PC-3 (cell line): ENCODE data around the gene DGCR2. TPM values are rescaled to one million over a fixed set of nuclear protein-coding genes. Genes with fewer than 3 reads are reported as not detected.

ENCODE experiments used
- ATAC-seq: fragments of 200-7000 bp; cut with Tn5 transposase; 2 replicates; pipeline ENCODE4 v1.9.1; 2020; ENCODE audit warnings: mild to moderate bottlenecking, moderate library complexity
- BruUV-seq: library from RNA; stranded (reverse); fragments of 400-500 nt; replicated peaks from 2 replicates; lab custom pipeline; 2021; lab: Mats Ljungman, UMichigan
- CTCF ChIA-PET: fragments of 300-600 bp; sonication (Branson Sonifier 250); formaldehyde crosslinking; loops from one replicate; lab custom pipeline; 2022; ENCODE audit warnings: antibody characterized with exemption; lab: Charles Lee
- POLR2A ChIA-PET: fragments of 300-600 bp; sonication (Branson Sonifier 250); formaldehyde crosslinking; loops from one replicate; lab custom pipeline; 2022; ENCODE audit warnings: antibody characterized with exemption; ENCODE audit not compliant: unreplicated experiment; lab: Charles Lee
- DNase-seq: peaks from one replicate; pipeline ENCODE4 v3.0.0-alpha.2; 2015
- H2AFZ ChIP-seq: fragments of 300-600 bp; sonication (generic); 2 replicates; pipeline ENCODE4 v1.6.0; 2016; ENCODE audit warnings: antibody characterized with exemption, low read length
- H3F3A ChIP-seq: fragments of 300-600 bp; sonication (generic); one replicate; pipeline ENCODE4 v1.6.0; 2017; ENCODE audit warnings: antibody characterized with exemption, low read length, control low read depth, mild to moderate bottlenecking; ENCODE audit not compliant: unreplicated experiment
- H3K27ac ChIP-seq: fragments of 300-600 bp; sonication (generic); 2 replicates; pipeline ENCODE4 v1.5.1; 2016; ENCODE audit warnings: mild to moderate bottlenecking, low read length
- H3K27me3 ChIP-seq: fragments of 300-600 bp; sonication (generic); 2 replicates; pipeline ENCODE4 v1.6.1; 2016; ENCODE audit warnings: low read length, mixed read lengths
- H3K36me3 ChIP-seq: fragments of 300-600 bp; sonication (generic); 2 replicates; pipeline ENCODE4 v1.6.1; 2016; ENCODE audit warnings: low read depth, mixed run types, low read length, mixed read lengths
- H3K4me1 ChIP-seq: fragments of 300-600 bp; sonication (generic); 2 replicates; pipeline ENCODE4 v1.5.1; 2016; ENCODE audit warnings: low read length; ENCODE audit not compliant: insufficient read depth
- H3K4me2 ChIP-seq: fragments of 300-600 bp; sonication (generic); 2 replicates; pipeline ENCODE4 v1.6.0; 2016; ENCODE audit warnings: low read length
- H3K4me3 ChIP-seq: fragments of 300-600 bp; sonication (generic); 2 replicates; pipeline ENCODE4 v1.5.1; 2016; ENCODE audit warnings: mild to moderate bottlenecking, low read length, mixed read lengths
- H3K79me2 ChIP-seq: fragments of 300-600 bp; sonication (generic); 2 replicates; pipeline ENCODE4 v1.6.1; 2017; ENCODE audit warnings: low read length, mixed read lengths
- H3K9ac ChIP-seq: fragments of 300-600 bp; sonication (generic); 2 replicates; pipeline ENCODE4 v1.6.0; 2016; ENCODE audit warnings: mild to moderate bottlenecking, low read length
- H3K9me2 ChIP-seq: fragments of 300-600 bp; sonication (generic); replicated peaks from 2 replicates; pipeline ENCODE4 v1.6.1; 2016; ENCODE audit warnings: mixed run types, low read length, mixed read lengths
- H3K9me3 ChIP-seq: fragments of 300-600 bp; sonication (generic); 2 replicates; pipeline ENCODE4 v1.6.1; 2016; ENCODE audit warnings: low read length, mixed read lengths
- H4K20me1 ChIP-seq: fragments of 300-600 bp; sonication (generic); 2 replicates; pipeline ENCODE4 v1.6.1; 2016; ENCODE audit warnings: low read length, mixed read lengths
- CTCF ChIP-seq: fragments of 300-600 bp; sonication (generic); conservative IDR thresholded peaks from 2 replicates; pipeline ENCODE4 v1.5.1; 2017; ENCODE audit warnings: antibody characterized with exemption, low read depth, mild to moderate bottlenecking, low read length
- EZH2 ChIP-seq: fragments of 300-600 bp; sonication (generic); IDR thresholded peaks from one replicate; pipeline ENCODE4 v1.6.1; 2017; ENCODE audit warnings: antibody characterized with exemption, mild to moderate bottlenecking, low read length; ENCODE audit not compliant: unreplicated experiment
- EZH2phosphoT487 ChIP-seq: fragments of 300-600 bp; sonication (generic); IDR thresholded peaks from 2 replicates; pipeline ENCODE4 v1.6.1; 2018; ENCODE audit warnings: mild to moderate bottlenecking, antibody characterized with exemption, low read length, borderline replicate concordance
- intact Hi-C: fragments of 100-400 bp; cut with micrococcal nuclease; formaldehyde crosslinking; loops from 2 replicates; pipeline ENCODE4 v1.9.0; 2023
- total RNA-seq: library from RNA; depleted of rRNA; stranded (reverse); fragments of >200 nt; gene quantifications from 2 replicates; pipeline ENCODE4 v1.2.3, GENCODE V29; 2014

DGCR2 gene
- total RNA-seq, 1 experiment from 2014 or later = 36.1 TPM

- Histone ChIP-seq H3K27ac (no peak overlapping the region), H3K9me2 (no peaks in the 10 kb centered on the region), H3K9ac (no peak overlapping the region), H3K4me1 (peaks cover 1% of the 10 kb centered on the region; the same call in 1 of the 2 replicates), H3K27me3 (peaks cover 32% of the 10 kb centered on the region; the same call in 1 of the 2 replicates), H3K4me2 (no peak overlapping the region), H3K4me3 (no peak overlapping the region), H3K79me2 (no peaks in the 10 kb centered on the region), H2AFZ (no peak overlapping the region), H3K36me3 (no peaks in the 10 kb centered on the region), H4K20me1 (no peaks in the 10 kb centered on the region), H3F3A (no peaks in the 10 kb centered on the region), H3K9me3 (no peaks in the 10 kb centered on the region)
- no peak for DNase-seq
- no TSS peak for BruUV-seq
- intact Hi-C loops = no loop called here
- ChIA-PET CTCF (no interaction called here), POLR2A (no interaction called here)
- ATAC-seq = no peak
- TF ChIP-seq EZH2 = no peak
- no peak for TF ChIP-seq EZH2phosphoT487
- TF ChIP-seq CTCF = no peak
Observed at GRCh38 chr22:19005905-19006304, 116.3 kb downstream of the DGCR2 start.

GRCh38 chr22:19004471-19004870 is 117.7 kb downstream of the DGCR2 start:
- TF ChIP-seq EZH2phosphoT487 (no peak), EZH2 (no peak), CTCF (no peak)
- Histone ChIP-seq H3K9ac (no peak overlapping the region), H3K27me3 (peaks cover 32% of the 10 kb centered on the region; the same call in 1 of the 2 replicates), H3K4me2 (no peak overlapping the region), H3F3A (no peaks in the 10 kb centered on the region), H3K36me3 (no peaks in the 10 kb centered on the region), H4K20me1 (no peaks in the 10 kb centered on the region), H3K4me1 (no peaks in the 10 kb centered on the region), H3K79me2 (no peaks in the 10 kb centered on the region), H3K9me3 (no peaks in the 10 kb centered on the region), H3K9me2 (no peaks in the 10 kb centered on the region), H2AFZ (no peak overlapping the region), H3K27ac (no peak overlapping the region), H3K4me3 (no peak overlapping the region)
- DNase-seq (no peak), ATAC-seq (no peak)
- intact Hi-C loops = no loop called here
- no TSS peak for BruUV-seq
- POLR2A ChIA-PET = interaction anchor here (0.8 kb wide), 1 partner anchor 855 kb away, joined by 3 read pairs; the partner anchor contains the start of gene USP18
- CTCF ChIA-PET = no interaction called here

GRCh38 chr22:19003508-19003907 is 118.7 kb downstream of the DGCR2 start:
- H3K4me3 ChIP-seq = no peak overlapping the region
- no peak overlapping the region for H3K4me2 ChIP-seq
- no peaks in the 10 kb centered on the region for H3K4me1 ChIP-seq
- no peaks in the 10 kb centered on the region for H3F3A ChIP-seq
- H3K9me2 ChIP-seq = no peaks in the 10 kb centered on the region
- CTCF ChIA-PET = no interaction called here
- intact Hi-C loops = no loop called here
- POLR2A ChIA-PET = no interaction called here
- peaks cover 32% of the 10 kb centered on the region; the same call in 1 of the 2 replicates for H3K27me3 ChIP-seq
- TF ChIP-seq EZH2 = no peak
- no peak for TF ChIP-seq CTCF
- no peak for TF ChIP-seq EZH2phosphoT487
- H3K27ac ChIP-seq = no peak overlapping the region
- H3K79me2 ChIP-seq = no peaks in the 10 kb centered on the region
- H4K20me1 ChIP-seq = no peaks in the 10 kb centered on the region
- H3K36me3 ChIP-seq = no peaks in the 10 kb centered on the region
- H3K9ac ChIP-seq = no peak overlapping the region
- no peak overlapping the region for H2AFZ ChIP-seq
- DNase-seq (no peak), ATAC-seq (no peak)
- H3K9me3 ChIP-seq = no peaks in the 10 kb centered on the region
- no TSS peak for BruUV-seq
